ENCODE measurements around the gene MEGF11. TPM values are rescaled to one million over a fixed set of nuclear protein-coding genes. Genes with fewer than 3 reads are reported as not detected.

The MEGF11 gene
- total RNA-seq, 1 experiment from 2014 or later: not detected

DNA sequence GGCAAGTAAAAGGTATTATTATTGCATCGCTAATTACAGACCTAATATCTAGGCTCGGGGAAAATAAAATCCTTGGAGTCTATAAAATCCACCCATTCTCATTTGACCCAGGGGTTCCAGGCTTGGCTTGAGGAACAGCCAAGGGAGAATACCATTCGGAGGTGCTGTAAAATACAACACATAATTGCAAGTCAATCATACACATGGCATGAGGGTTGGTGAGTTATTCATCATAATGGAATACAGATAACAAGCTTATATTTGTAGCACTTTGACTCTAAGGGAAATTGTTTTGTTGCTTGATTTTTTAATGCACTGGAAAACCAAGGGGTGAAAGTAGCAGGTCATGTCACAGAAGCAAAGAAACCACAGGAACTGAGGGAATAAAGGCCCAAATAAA lies 23.0 kb upstream of the MEGF11 start:
- no peaks in the 10 kb centered on the region for H3K9me2 ChIP-seq (replicated peaks; ENCODE audit: low read length)
- H2AFZ ChIP-seq (ENCODE audit: low read length): no peak overlapping the region
- CTCF ChIA-PET: no interaction called here
- H3K9me3 ChIP-seq (ENCODE audit: low read length): 0 out of 2 replicates have a peak, but pooled peaks cover 4% of the 10 kb centered on the region
- intact Hi-C loops (cut with micrococcal nuclease): no loop called here
- H3K4me3 ChIP-seq (ENCODE audit: low read length): no peak overlapping the region
- H3K36me3 ChIP-seq (ENCODE audit: low read depth, low read length): no peaks in the 10 kb centered on the region
- H3K4me1 ChIP-seq (ENCODE audit: insufficient read depth, low read length): no peaks in the 10 kb centered on the region
- no peaks in the 10 kb centered on the region for H4K20me1 ChIP-seq (ENCODE audit: low read length)
- no peaks in the 10 kb centered on the region for H3K79me2 ChIP-seq (ENCODE audit: low read length)
- no peak overlapping the region for H3K4me2 ChIP-seq (ENCODE audit: low read length)
- TF ChIP-seq EZH2 (IDR thresholded peaks at IDR 0.05; ENCODE audit: low read length, unreplicated experiment): no peak
- TF ChIP-seq, protein P1, sequence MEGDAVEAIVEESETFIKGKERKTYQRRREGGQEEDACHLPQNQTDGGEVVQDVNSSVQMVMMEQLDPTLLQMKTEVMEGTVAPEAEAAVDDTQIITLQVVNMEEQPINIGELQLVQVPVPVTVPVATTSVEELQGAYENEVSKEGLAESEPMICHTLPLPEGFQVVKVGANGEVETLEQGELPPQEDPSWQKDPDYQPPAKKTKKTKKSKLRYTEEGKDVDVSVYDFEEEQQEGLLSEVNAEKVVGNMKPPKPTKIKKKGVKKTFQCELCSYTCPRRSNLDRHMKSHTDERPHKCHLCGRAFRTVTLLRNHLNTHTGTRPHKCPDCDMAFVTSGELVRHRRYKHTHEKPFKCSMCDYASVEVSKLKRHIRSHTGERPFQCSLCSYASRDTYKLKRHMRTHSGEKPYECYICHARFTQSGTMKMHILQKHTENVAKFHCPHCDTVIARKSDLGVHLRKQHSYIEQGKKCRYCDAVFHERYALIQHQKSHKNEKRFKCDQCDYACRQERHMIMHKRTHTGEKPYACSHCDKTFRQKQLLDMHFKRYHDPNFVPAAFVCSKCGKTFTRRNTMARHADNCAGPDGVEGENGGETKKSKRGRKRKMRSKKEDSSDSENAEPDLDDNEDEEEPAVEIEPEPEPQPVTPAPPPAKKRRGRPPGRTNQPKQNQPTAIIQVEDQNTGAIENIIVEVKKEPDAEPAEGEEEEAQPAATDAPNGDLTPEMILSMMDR (conservative IDR thresholded peaks at IDR 0.05; ENCODE audit: low read depth, low read length): no peak
- TF ChIP-seq EZH2phosphoT487 (IDR thresholded peaks at IDR 0.05; ENCODE audit: borderline replicate concordance, low read length): no peak
- no peaks in the 10 kb centered on the region for H3K27me3 ChIP-seq (ENCODE audit: low read length)
- no peak for ATAC-seq
- POLR2A ChIA-PET (ENCODE audit: unreplicated experiment): no interaction called here
- no peaks in the 10 kb centered on the region for H3F3A ChIP-seq (ENCODE audit: low read length, unreplicated experiment)
- DNase-seq: no peak
- no peak overlapping the region for H3K27ac ChIP-seq (ENCODE audit: low read length)
- no TSS peak for BruUV-seq (replicated peaks)
- H3K9ac ChIP-seq (ENCODE audit: low read length): no peak overlapping the region

DNA sequence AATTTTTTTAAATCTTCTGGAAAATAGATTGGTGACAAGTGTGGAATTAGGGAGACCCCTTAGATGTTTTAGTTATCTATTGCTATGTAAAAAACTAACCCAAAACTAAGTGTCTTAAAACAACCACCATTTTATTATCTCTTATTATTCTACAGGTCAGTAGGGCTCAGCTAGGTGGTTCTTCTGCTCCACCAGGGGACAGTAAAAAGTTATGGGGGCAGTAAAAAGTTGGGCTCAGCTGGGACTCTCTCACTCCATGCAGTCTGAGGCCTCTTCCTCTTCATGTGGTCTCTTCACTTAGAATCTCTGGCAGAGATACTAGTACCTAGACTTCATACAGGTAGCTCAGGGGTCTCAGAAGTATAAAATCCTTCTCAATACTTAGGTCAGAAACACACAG lies 21.8 kb upstream of the MEGF11 start:
- Histone ChIP-seq H3K4me1 (ENCODE audit: insufficient read depth, low read length) (no peaks in the 10 kb centered on the region), H3K4me2 (ENCODE audit: low read length) (no peak overlapping the region), H3K36me3 (ENCODE audit: low read depth, low read length) (no peaks in the 10 kb centered on the region), H3K9me2 (replicated peaks; ENCODE audit: low read length) (no peaks in the 10 kb centered on the region), H3K4me3 (ENCODE audit: low read length) (no peak overlapping the region), H3K27ac (ENCODE audit: low read length) (no peak overlapping the region), H3K9ac (ENCODE audit: low read length) (no peak overlapping the region), H3K9me3 (ENCODE audit: low read length) (0 out of 2 replicates have a peak, but pooled peaks cover 4% of the 10 kb centered on the region), H3F3A (ENCODE audit: low read length, unreplicated experiment) (no peaks in the 10 kb centered on the region), H3K27me3 (ENCODE audit: low read length) (no peaks in the 10 kb centered on the region), H2AFZ (ENCODE audit: low read length) (no peak overlapping the region), H4K20me1 (ENCODE audit: low read length) (no peaks in the 10 kb centered on the region), H3K79me2 (ENCODE audit: low read length) (no peaks in the 10 kb centered on the region)
- ATAC-seq (no peak), DNase-seq (no peak)
- ChIA-PET POLR2A (ENCODE audit: unreplicated experiment) (no interaction called here), CTCF (no interaction called here)
- intact Hi-C loops (cut with micrococcal nuclease): no loop called here
- no TSS peak for BruUV-seq (replicated peaks)
- TF ChIP-seq EZH2 (IDR thresholded peaks at IDR 0.05; ENCODE audit: low read length, unreplicated experiment) (no peak), EZH2phosphoT487 (IDR thresholded peaks at IDR 0.05; ENCODE audit: borderline replicate concordance, low read length) (no peak)
- TF ChIP-seq, protein P1 (conservative IDR thresholded peaks at IDR 0.05; ENCODE audit: low read depth, low read length): no peak

GRCh38 chr15:66270932-66271331 lies 17.4 kb upstream of the MEGF11 start:
- BruUV-seq (replicated peaks): no TSS peak
- Histone ChIP-seq H3K36me3 (ENCODE audit: low read depth, low read length) (no peaks in the 10 kb centered on the region), H3K27me3 (ENCODE audit: low read length) (no peaks in the 10 kb centered on the region), H2AFZ (ENCODE audit: low read length) (no peak overlapping the region), H4K20me1 (ENCODE audit: low read length) (no peaks in the 10 kb centered on the region), H3K9ac (ENCODE audit: low read length) (no peak overlapping the region), H3K9me2 (replicated peaks; ENCODE audit: low read length) (no peaks in the 10 kb centered on the region), H3K79me2 (ENCODE audit: low read length) (no peaks in the 10 kb centered on the region), H3K4me1 (ENCODE audit: insufficient read depth, low read length) (peaks cover 9% of the 10 kb centered on the region), H3K4me3 (ENCODE audit: low read length) (no peak overlapping the region), H3F3A (ENCODE audit: low read length, unreplicated experiment) (no peaks in the 10 kb centered on the region), H3K4me2 (ENCODE audit: low read length) (no peak overlapping the region), H3K9me3 (ENCODE audit: low read length) (0 out of 2 replicates have a peak, but pooled peaks cover 3% of the 10 kb centered on the region), H3K27ac (ENCODE audit: low read length) (no peak overlapping the region)
- ChIA-PET CTCF (no interaction called here), POLR2A (ENCODE audit: unreplicated experiment) (no interaction called here)
- ATAC-seq (no peak), DNase-seq (no peak)
- TF ChIP-seq, protein P1 (conservative IDR thresholded peaks at IDR 0.05; ENCODE audit: low read depth, low read length): no peak
- TF ChIP-seq EZH2phosphoT487 (IDR thresholded peaks at IDR 0.05; ENCODE audit: borderline replicate concordance, low read length) (no peak), EZH2 (IDR thresholded peaks at IDR 0.05; ENCODE audit: low read length, unreplicated experiment) (no peak)
- intact Hi-C loops (cut with micrococcal nuclease): no loop called here
